GM18511 (cell line): ENCODE results near the gene CFL1.

ENCODE experiments used
- ATAC-seq: cut with Tn5 transposase; IDR thresholded peaks from one replicate; pipeline ENCODE4 v1.9.1; 2021; ENCODE audit warnings: mild to moderate bottlenecking, moderate library complexity; ENCODE audit not compliant: unreplicated experiment

Gene CFL1

DNA sequence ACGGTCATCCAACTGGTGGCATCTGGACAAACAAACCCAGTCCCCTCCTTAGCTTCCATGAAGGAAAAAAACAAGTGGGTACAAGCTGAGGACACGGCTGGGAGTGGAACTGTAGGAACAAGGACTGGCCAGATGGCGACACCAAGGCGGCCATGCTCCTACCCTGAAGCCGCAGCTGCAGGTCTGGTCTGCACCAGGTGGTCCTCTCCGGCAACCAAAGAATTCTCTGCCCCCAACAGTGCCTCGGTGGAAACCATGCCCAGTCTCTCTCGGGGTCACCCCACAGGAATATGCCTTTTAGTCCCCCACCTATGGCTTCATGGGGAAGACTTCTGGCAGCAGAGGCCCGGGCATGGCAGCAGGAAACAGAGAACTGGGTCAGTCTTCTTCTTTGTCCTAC, 48.5 kb downstream of the CFL1 start:
- ATAC-seq: no peak

DNA sequence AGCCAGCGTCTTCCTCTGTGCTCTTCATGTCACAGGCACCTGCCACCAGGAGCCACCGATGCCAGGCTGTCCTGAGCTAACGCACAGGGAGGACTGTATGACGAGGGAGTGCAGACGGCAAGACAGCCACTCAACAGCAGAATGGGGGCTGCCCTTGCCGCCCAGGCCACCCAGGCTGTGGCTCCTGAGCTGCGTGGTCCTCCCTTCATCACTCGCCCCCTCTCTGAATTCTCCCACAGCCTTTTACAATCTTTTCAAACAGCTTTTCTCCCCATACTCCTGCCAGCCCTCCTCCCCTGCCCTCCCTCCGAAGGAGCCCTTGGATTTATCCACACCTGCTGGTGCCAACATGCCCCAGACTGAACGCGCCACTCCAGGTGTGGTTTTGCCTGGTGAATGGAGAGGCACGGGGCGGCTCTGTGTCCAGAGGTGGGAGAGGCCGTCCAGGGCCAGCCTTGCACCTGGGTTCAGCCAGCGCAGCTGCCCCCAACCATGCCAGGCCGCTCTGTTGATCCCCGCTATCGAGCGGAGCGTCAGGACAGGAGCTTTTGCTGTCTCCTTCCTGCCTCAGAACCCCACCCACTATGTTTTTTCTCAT, 49.1 kb downstream of the CFL1 start:
- ATAC-seq: no peak

DNA sequence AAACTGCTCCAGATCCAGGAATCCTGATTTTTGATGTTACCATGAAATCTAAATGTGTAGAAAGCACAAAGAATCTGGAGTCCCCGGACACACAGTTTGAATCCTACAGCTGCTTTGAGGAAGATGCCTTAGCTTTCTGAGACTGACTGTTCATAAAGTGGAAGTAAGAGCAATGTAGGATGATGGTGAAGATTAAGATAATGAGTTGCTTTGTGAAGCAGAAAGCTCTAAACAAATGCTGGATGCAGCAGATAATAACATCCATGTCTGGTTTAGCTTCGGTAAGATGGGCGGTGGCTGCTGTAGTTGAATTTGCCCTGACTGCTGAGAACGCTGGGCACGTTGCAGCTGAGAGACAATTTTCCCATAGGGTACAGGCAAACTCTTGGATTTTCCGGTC, 51.0 kb downstream of the CFL1 start:
- no peak for ATAC-seq
